Calu3 (cell line): Measurements from ENCODE around the gene KCNH6. TPM values are rescaled to one million over a fixed set of nuclear protein-coding genes. Genes with fewer than 3 reads are reported as not detected.

Source experiments
- BruUV-seq: library from RNA; stranded (reverse); fragments of 400-500 nt; replicated peaks from 2 replicates; lab custom pipeline; 2021; lab: Mats Ljungman, UMichigan
- CTCF ChIA-PET: fragments of 300-600 bp; sonication (Branson Sonifier 250); formaldehyde crosslinking; loops from one replicate; lab custom pipeline; 2022; ENCODE audit warnings: antibody characterized with exemption; lab: Charles Lee
- DNase-seq: peaks from one replicate; pipeline ENCODE4 v3.0.0; 2022
- H3K27ac Mint-ChIP-seq: one replicate; pipeline ENCODE4 v1.8.0; 2022; ENCODE audit warnings: mixed read lengths; ENCODE audit not compliant: unreplicated experiment
- H3K27me3 Mint-ChIP-seq: one replicate; pipeline ENCODE4 v1.8.0; 2022; ENCODE audit warnings: mixed read lengths; ENCODE audit not compliant: unreplicated experiment
- H3K36me3 Mint-ChIP-seq: one replicate; pipeline ENCODE4 v1.8.0; 2022; ENCODE audit warnings: mild to moderate bottlenecking, moderate library complexity, mixed read lengths; ENCODE audit not compliant: insufficient read depth, unreplicated experiment
- H3K4me1 Mint-ChIP-seq: one replicate; pipeline ENCODE4 v1.8.0; 2022; ENCODE audit warnings: mild to moderate bottlenecking, low read depth, mixed read lengths; ENCODE audit not compliant: unreplicated experiment
- H3K4me3 Mint-ChIP-seq: one replicate; pipeline ENCODE4 v1.8.0; 2022; ENCODE audit warnings: mild to moderate bottlenecking, low read depth, moderate library complexity, mixed read lengths; ENCODE audit not compliant: unreplicated experiment
- H3K9me3 Mint-ChIP-seq: one replicate; pipeline ENCODE4 v1.8.0; 2022; ENCODE audit warnings: low read depth, mixed read lengths; ENCODE audit not compliant: unreplicated experiment
- intact Hi-C: fragments of 100-400 bp; cut with micrococcal nuclease; formaldehyde crosslinking; loops from one replicate; pipeline ENCODE4 v1.10.0; 2022; ENCODE audit not compliant: unreplicated experiment
- total RNA-seq: library from RNA; stranded (reverse); gene quantifications from 2 replicates; pipeline ENCODE4 v1.2.3, GENCODE V29; 2022
- TF ChIP-seq, protein P1 (sequence below): fragments of 200-600 bp; IDR thresholded peaks from one replicate; pipeline ENCODE4 v1.8.0; 2022; ENCODE audit warnings: antibody characterized with exemption; ENCODE audit not compliant: unreplicated experiment

The KCNH6 gene
- total RNA-seq, 1 experiment from 2014 or later: not detected

DNA sequence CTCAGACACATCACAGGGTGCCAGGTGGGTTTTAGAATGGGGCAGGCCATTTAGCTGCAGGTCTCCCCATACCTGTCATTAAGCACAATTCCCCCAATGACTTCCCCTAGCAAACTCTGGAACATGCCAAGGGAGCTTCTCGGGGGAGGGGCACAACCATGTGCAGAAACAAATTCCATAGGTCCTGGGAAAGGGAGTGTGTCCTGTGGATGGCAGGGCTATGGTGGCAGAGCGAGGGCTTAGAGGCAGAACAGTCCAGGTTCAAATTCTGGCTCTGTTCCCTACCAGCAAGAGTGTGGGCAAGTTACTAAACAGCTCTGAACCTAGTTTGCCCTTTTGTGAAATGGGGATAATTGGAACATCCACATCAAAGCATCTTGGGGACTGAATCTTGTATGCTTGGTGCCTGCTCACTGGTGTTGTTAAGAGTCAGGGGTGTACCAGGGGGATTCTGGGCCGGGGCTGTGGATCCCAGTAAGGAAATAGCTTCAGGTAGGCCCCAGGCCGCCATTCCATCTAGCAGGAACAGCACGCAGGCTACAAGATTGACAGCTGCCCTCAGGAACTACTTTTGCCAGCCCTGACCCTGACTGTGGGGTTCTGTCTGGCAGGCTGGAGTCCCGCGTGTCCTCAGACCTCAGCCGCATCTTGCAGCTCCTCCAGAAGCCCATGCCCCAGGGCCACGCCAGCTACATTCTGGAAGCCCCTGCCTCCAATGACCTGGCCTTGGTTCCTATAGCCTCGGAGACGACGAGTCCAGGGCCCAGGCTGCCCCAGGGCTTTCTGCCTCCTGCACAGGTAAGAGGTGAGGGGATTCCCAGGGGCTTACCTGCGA is 21.5 kb downstream of the KCNH6 start:
- intact Hi-C loops: no loop called here
- no TSS peak for BruUV-seq
- Mint-ChIP-seq H3K9me3 (no peaks in the 10 kb centered on the region), H3K4me3 (no peak overlapping the region), H3K4me1 (peaks cover 8% of the 10 kb centered on the region), H3K36me3 (peaks cover 3% of the 10 kb centered on the region), H3K27me3 (peaks cover 15% of the 10 kb centered on the region), H3K27ac (no peak overlapping the region)
- no peak for DNase-seq
- CTCF ChIA-PET: no interaction called here
- TF ChIP-seq, protein P1, sequence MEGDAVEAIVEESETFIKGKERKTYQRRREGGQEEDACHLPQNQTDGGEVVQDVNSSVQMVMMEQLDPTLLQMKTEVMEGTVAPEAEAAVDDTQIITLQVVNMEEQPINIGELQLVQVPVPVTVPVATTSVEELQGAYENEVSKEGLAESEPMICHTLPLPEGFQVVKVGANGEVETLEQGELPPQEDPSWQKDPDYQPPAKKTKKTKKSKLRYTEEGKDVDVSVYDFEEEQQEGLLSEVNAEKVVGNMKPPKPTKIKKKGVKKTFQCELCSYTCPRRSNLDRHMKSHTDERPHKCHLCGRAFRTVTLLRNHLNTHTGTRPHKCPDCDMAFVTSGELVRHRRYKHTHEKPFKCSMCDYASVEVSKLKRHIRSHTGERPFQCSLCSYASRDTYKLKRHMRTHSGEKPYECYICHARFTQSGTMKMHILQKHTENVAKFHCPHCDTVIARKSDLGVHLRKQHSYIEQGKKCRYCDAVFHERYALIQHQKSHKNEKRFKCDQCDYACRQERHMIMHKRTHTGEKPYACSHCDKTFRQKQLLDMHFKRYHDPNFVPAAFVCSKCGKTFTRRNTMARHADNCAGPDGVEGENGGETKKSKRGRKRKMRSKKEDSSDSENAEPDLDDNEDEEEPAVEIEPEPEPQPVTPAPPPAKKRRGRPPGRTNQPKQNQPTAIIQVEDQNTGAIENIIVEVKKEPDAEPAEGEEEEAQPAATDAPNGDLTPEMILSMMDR: no peak

DNA sequence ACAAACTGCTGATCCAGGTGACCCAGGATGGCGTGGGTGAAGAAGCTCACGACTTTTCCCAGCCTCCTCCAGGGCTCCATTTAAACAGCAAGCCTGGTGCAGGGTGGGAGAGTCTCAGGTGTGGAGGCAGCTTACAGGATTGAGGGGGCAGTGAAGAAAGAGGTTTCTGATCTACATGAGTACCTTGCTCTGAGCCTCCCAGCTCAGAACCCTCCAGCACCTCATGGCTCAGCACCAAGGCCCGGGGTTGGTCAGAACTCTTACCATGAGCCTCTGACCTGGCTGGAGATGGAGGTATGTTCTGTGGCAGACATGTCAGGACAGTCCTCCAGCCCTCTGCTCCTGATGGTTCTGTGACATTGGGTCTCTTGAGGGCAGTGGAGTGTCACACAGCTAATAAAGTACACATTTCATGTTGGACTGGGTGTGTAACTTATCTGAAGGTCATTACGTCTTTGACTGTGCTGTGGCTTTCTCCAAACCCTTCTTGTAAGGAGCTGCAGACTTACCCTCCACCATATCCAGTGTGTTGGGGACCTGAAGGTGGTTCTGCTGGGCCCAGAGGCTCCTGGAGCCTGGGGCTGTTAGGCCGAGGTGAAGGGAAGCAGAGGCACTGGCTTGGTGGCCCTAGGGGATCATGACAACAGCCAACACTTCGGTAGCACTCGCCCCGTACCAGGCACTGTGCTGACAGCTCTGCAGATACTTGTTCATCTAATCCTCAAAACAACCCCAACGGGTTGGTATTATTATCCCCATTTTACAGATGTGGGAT is 23.3 kb downstream of the KCNH6 start:
- no TSS peak for BruUV-seq
- Mint-ChIP-seq H3K27ac (no peak overlapping the region), H3K4me1 (peaks cover 8% of the 10 kb centered on the region), H3K27me3 (no peaks in the 10 kb centered on the region), H3K4me3 (no peak overlapping the region), H3K36me3 (peaks cover 21% of the 10 kb centered on the region), H3K9me3 (no peaks in the 10 kb centered on the region)
- CTCF ChIA-PET: no interaction called here
- intact Hi-C loops: no loop called here
- DNase-seq: no peak
- TF ChIP-seq, protein P1: no peak

DNA sequence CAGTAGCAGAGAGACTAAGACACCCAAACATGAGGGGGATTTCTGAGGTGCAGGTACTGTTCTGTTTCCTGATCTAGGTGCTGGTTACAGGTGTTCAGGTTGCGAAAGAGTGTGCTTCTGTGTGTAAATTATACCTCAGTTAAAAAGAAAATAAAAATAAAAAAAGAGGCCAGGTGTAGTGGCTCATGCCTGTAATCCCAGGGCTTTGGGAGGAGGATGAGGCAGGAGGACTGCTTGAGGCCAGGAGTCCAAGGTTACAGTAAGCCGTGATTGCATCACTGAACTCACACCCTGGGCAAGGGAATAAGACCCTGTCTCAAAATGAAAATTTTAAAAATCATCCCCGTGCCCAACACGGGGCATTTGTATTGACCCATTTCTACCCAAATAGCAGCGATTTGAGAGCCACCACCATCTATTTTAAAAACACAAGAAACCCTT is 23.9 kb downstream of the KCNH6 start:
- Mint-ChIP-seq H3K4me1 (peaks cover 8% of the 10 kb centered on the region), H3K27me3 (no peaks in the 10 kb centered on the region), H3K9me3 (no peaks in the 10 kb centered on the region), H3K27ac (no peak overlapping the region), H3K36me3 (peaks cover 27% of the 10 kb centered on the region), H3K4me3 (no peak overlapping the region)
- no peak for DNase-seq
- BruUV-seq: no TSS peak
- CTCF ChIA-PET: interaction anchor here (0.7 kb wide), 1 partner anchor 11 kb away, joined by 4 read pairs; no protein-coding TSS in a partner anchor
- intact Hi-C loops: no loop called here
- TF ChIP-seq, protein P1: no peak

DNA sequence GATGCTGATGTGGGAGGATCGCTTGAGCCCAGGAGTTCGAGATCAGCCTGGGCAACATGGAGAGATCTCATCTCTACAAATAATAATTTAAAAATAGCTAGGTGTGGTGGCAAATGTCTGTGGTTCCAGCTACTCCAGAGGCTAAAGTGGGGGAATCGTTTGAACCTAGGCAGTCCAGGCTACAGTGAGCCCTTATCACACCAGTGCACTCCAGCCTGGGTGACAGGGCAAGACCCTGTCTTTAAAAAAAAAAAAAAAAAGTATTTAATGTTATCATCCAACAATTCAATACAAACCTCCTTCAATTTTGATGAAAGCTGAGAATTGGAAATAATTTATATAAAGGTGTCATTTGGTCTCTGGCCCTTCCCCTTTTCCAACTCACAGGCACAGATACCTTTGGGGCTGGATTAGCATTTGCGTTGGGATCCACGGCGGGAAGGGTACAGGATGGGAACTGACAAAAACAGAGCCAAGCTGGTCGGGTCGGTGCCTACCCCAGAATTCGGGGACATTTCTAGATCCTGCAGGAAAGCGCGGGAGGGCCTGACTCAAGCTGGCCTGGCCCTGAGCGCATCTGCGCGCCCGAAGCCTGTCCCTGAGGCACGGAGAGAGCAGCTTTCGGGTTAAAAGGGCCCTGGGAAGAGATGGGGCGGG is 26.3 kb downstream of the KCNH6 start:
- H3K4me3 Mint-ChIP-seq: peak overlapping the region; percentile 93
- peaks cover 27% of the 10 kb centered on the region for H3K36me3 Mint-ChIP-seq
- H3K27me3 Mint-ChIP-seq: no peaks in the 10 kb centered on the region
- CTCF ChIA-PET: no interaction called here
- BruUV-seq: TSS peak; percentile 79
- H3K9me3 Mint-ChIP-seq: no peaks in the 10 kb centered on the region
- peak overlapping the region; percentile 80 for H3K27ac Mint-ChIP-seq
- no peak for DNase-seq
- TF ChIP-seq, protein P1: no peak
- no peaks in the 10 kb centered on the region for H3K4me1 Mint-ChIP-seq
- intact Hi-C loops: no loop called here
